ENCODE data around the gene SYNE4.
A peak's percentile ranks its signal among the peaks of the same experiment; 100 is the strongest.
"Not testable (repeated sequence)": the region's sequence is repeated elsewhere in the genome, so short reads cannot be mapped to it uniquely, and the experiment has no call there.

Gene SYNE4

DNA sequence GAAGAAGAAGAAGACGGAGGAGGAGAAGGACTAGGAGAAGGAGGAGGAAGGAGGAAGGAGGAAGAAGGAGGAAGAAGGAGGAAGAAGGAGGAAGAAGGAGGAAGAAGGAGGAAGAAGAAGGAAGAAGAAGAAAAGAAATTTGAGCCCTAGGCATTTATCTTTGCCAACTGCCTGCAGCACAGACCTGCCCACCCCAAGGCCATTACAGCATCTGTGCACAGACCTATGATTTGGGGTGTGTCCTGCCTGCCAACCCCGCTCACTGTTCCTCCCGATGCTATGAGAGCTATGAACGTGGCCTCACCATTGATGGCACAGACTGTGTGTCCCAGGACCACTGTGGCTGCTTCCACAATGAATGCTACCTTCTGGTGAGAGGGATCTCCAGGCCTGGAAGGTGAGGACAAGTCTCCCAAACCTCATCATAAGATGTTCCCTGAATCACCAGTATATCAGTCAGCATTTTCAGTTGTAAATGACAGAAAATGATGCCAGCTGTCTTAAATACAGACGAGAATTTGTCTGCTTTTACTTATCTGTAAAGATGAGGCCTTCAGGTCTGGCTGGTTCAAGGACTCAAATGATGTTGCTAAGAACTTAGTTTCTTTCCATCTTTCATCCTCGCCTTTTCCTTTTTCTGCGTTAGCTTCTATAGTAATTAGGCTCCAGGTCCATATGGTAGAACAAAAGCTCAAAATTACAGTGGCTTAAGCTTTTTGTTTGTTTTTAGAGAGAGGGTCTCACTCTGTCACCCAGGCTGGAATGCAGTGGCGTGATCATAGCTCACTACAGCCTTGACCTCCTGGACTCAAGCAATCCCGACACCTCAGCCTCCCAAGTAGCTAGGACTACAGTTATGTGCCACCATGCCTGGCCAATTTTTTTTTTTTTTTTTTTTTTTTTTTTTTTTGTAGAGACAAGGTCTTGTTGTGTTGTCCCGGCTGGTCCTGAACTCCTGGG lies 17.6 kb downstream of the SYNE4 start:
- DNase-seq (ENCODE audit: low read depth): no peak

- no peak for DNase-seq (ENCODE audit: low read depth)
Measured at GRCh38 chr19:35990156-35990555, 18.5 kb downstream of the SYNE4 start.

DNA sequence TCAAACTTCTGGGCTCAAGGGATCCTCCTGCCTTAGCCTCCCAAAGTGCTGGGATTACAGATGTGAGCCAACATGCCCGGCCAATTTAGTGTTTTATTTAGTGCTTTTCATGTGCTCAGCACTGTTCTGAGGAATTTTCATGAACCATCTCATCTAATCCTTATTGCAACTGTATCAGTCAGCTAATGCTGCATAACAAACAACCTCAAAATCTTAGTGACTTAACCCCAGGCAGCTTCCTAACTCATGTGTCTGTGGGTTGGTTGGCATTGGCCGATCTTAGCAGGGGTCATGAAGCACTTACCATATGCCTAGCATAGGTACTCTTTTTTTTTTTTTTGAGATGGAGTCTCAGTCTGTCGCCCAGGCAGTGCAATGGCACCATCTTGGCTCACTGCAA lies 19.8 kb downstream of the SYNE4 start:
- DNase-seq (ENCODE audit: low read depth): no peak

DNA sequence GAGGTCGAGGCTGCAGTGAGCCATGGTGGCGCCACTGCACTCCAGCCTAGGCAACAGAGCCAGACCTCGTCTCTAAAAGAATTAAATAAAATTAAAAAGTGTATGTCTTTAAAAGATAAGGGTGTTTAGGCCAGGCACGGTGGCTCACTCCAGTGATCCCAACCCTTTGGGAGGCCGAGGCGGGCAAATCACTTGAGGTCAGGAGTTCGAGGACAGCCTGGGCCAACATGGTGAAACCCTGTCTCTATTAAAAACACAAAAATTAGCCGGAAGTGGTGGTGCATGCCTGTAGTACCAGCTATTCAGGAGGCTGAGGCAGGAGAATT lies 21.1 kb downstream of the SYNE4 start:
- DNase-seq (ENCODE audit: low read depth): no peak

DNA sequence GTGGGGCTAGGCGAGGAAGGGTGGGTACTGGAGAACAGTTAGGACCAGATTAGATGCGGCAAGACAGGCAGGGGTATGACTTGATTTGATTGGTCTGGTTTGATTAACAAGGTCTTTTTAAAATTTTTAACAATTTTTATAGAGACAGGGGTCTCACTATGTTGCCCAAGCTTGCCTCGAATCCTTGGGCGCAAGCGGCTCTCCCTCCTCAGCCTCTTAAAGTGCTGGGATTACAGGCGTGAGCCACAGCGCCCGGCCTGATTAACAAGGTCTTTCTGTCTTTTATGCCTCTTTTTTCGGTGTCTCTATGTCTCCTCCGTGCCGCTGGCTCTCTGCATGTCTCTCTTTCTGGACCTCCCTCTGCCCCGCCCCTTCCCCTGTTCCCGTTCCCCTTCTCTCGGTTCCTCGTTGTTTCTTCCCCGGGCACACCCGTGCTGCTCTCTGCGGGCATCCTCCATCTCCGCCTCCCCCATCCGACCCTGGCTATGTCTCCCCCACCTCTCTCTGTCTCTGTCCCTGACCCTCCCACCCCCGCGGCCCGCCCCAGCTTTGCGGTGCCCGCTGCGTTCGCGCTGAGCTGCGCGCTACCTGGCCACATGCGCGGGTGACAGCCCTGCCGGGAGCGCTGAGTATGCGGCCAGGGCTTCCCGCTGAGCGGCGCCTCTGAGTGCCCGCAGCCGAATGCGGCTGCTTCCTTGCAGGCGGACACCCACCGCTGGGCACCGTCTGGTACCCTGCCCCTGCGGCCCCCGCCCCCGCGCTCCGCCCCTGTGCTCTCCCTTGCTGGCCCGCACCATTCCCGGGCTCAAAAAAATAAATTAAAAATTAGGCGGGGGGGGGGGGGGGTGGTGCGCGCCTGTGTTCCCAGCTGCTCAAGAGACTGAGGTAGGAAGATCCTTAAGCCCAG lies 21.7 kb downstream of the SYNE4 start:
- no peak for DNase-seq (ENCODE audit: low read depth)

DNA sequence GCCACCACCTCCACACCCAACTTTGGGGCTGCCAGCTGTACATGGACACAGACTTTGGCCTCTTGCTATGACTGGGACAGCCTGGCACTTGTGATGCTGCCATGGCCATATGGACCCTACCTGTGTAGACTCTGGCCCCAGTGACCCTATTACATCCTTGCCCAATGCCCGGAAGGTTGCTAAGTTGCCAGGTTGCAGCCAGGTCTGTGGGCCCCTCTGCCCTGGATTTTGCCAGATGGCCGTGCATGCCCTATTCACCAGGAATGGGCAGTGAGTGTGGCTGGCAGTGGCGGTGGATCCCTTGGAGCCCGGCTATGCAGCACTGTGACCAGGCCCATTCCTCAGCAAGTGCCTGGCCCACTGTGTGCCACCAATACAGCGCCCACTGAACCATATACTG lies 22.5 kb downstream of the SYNE4 start:
- no peak for DNase-seq (ENCODE audit: low read depth)

DNA sequence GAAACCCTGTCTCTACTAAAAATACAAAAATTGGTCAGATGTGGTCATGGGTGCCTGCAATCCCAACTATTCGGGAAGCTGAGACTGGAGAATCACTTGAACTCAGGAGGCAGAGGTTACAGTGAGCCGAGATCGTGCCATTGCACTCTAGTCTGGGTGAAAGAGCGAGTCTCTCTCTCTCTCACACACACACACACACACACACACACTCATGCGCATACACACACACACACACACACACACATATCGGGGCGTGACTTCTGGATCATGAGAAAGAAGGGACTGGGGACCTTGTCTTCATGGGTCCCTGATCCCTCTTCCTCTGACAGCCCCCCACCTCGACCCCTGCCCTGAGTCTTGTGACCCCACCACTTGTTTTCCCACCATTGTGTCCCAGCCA lies 25.4 kb downstream of the SYNE4 start:
- DNase-seq (ENCODE audit: low read depth): no peak

GRCh38 chr19:35980997-35981396 lies 27.6 kb downstream of the SYNE4 start:
- not testable (repeated sequence) for DNase-seq (ENCODE audit: low read depth)

- no peak for DNase-seq (ENCODE audit: low read depth)
Measured at GRCh38 chr19:35978832-35979365, 29.7 kb downstream of the SYNE4 start.

DNA sequence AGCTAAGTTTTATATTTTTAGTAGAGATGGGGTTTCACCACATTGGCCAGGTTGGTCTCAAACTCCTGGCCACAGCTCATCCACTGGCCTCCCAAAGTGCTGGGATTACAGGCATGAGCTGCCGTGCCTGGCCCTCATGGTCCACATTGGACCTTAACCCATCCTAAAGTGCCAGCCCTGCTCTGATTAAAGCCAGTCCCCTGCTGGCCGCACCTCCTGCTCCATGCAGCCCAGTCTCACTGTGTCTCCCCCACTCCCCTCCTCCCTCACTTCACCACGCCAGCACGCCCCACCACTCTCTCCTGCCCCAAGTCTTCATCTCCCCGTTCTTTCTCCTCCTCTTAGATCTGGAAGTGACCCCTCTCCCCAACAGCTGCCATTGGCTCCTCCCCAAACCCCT lies 30.3 kb downstream of the SYNE4 start:
- DNase-seq (ENCODE audit: low read depth): no peak

DNA sequence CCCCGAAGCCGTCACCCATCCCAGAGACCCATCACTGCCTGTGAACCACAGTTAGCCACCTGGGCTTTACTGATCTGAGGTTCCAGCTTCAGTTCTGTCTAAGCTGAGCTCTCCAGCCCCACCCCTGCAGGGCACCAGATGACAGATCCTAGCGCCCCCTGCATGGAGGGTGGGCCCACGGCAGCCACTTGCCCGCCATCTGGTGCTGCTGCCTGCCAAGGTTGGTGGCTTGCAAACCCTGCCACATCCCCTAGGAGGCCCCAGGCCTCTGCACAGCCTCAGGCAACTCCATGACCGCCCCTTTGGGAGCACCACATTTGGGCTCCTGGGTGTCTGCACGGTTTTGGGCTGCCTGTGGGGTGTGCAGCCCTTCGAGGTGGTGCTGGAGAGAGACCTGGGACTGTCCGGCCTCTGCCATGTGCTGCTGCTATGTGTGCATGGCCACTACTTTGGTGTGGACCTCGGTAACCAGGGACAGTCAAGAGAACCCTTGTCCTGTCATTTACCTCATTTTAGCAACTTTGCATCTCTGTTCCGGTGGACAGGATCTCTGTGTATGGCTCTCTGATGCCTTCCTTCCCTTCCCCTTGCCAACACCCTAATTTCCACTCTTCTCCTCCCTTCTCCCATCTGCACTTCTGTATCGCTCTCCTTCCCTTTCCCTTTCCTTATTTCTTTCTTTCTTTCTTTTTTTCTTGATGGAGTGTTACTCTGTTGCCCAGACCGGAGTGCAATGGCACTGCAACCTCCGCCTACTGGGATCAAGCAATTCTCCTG lies 31.0 kb downstream of the SYNE4 start:
- DNase-seq (ENCODE audit: low read depth): no peak

GRCh38 chr19:35975608-35976214 lies 32.9 kb downstream of the SYNE4 start:
- DNase-seq (ENCODE audit: low read depth): no peak

DNA sequence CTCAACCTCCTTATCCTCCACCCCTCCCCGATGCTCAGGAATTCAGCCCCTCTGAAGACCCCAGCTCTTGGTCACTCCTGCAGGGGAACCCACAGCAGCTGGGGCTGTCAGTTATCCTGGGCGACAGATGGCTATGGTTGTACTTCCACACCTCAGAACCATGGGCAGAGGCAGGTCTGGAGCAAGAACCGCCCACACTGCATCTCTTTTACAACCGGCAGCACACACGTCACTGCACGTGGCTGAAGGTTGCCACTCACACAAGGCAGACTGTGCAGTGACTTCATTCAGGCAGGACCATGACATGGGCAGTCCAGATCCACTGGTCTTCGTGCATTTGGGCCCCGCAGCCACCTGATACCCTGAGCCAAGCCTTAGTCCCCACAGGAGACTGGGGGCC lies 35.1 kb downstream of the SYNE4 start:
- DNase-seq (ENCODE audit: low read depth): no peak

DNA sequence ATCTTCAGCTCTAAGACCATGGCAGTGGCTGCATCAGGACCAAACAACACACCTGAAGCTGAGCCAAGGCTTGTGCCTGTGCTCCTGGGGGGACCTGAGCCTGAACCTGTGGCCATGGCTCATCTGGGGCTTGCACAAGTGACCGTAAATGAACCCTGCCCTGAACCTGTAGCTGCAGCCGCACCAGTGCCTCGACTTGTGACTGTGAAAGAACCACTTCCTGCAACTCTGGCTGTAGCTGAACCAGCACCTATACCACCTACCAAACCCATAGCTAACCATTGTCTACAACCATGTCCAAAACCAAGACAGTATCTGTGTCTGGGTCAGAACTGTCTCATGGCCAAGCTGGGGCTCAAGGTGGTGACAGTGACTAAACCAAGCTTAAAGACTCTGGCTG lies 41.8 kb downstream of the SYNE4 start:
- DNase-seq (ENCODE audit: low read depth): no peak

GRCh38 chr19:35963514-35963913 lies 45.1 kb downstream of the SYNE4 start:
- no peak for DNase-seq (ENCODE audit: low read depth)

DNA sequence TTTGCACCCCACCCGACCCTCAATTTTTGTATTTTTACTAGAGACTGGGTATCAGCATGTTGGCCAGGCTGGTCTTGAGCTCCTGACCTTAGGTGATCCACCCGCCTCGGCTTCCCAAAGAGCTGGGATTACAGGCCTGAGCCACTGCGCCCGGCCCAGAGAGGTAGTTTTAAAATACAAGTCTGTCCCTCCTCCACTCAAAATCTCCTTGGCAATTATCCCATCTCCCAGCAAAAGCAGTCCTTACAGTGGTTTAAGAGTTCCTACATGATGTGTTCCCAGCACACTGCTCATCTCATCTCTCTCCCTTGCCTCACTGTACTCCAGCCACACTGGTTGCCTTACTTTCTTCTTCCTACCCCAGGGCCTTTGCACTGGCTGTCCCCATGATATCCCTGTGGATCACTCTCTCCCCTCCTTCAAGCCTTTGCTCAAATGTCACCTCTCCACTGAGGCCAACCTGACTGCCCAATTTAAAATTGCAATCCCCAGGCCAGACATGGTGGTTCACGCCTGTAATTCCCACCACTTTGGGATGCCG lies 48.1 kb downstream of the SYNE4 start:
- no peak for DNase-seq (ENCODE audit: low read depth)

GRCh38 chr19:35959968-35960320 lies 48.7 kb downstream of the SYNE4 start:
- no peak for DNase-seq (ENCODE audit: low read depth)

DNA sequence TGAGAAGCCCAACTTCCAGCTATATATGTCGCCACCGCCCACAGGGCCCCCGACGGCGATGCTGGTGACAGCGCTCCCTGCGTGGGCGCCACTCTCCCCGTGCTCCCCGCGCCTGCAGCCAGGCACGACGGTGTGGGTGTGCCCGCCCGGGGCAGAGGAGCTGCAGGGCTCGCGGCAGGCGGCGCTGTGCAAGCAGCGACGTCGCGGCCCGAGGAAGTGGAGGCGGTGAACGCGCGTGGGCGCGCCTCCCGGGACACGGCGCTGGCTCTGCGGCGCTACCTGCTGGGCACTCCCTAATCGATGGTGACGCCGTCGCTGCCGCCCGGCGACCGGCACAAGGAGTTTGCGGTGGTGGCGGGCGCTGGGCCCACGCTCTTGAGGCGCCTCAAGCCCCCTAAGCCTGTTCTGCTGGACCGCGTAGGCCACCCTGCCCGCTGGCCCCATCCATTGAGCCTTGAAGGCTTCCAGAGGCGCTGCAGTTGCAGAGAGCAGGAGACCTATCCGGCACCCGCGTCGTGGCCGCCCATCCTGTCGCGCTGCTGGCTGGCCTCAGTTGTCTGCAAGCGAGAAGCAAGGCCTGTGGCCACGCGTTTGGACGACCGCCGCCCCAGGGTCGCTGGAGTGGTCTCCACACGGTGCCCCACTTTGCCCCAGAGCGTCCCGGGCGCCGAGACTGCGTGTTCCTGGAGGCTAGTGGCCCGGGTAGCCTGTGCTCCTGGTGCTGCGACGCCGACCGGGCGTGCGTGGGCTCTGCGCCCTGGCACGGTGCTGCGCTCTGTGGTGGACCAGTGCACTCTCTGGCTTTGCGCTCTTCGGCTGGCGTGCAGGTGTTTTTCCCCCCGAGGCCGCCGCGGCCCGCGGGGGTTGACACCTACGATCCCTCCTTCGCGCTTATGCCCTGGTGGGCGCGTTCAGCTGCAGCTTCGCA lies 49.3 kb downstream of the SYNE4 start:
- peak; percentile 94 for DNase-seq (ENCODE audit: low read depth)

GRCh38 chr19:35958660-35959039 lies 50.0 kb downstream of the SYNE4 start:
- no peak for DNase-seq (ENCODE audit: low read depth)

- not testable (repeated sequence) for DNase-seq (ENCODE audit: low read depth)
Measured at GRCh38 chr19:35957411-35957810, 51.2 kb downstream of the SYNE4 start.
